Non-pigmented ciliary epithelial cell (primary cell): ENCODE results near the gene RBM34.
"Not testable (repeated sequence)": the region's sequence is repeated elsewhere in the genome, so short reads cannot be mapped to it uniquely, and the experiment has no call there.

Experiments used
- DNase-seq: peaks from one replicate; pipeline ENCODE4 v3.0.0-alpha.2; 2010; ENCODE audit warnings: low read depth

Gene RBM34

DNA sequence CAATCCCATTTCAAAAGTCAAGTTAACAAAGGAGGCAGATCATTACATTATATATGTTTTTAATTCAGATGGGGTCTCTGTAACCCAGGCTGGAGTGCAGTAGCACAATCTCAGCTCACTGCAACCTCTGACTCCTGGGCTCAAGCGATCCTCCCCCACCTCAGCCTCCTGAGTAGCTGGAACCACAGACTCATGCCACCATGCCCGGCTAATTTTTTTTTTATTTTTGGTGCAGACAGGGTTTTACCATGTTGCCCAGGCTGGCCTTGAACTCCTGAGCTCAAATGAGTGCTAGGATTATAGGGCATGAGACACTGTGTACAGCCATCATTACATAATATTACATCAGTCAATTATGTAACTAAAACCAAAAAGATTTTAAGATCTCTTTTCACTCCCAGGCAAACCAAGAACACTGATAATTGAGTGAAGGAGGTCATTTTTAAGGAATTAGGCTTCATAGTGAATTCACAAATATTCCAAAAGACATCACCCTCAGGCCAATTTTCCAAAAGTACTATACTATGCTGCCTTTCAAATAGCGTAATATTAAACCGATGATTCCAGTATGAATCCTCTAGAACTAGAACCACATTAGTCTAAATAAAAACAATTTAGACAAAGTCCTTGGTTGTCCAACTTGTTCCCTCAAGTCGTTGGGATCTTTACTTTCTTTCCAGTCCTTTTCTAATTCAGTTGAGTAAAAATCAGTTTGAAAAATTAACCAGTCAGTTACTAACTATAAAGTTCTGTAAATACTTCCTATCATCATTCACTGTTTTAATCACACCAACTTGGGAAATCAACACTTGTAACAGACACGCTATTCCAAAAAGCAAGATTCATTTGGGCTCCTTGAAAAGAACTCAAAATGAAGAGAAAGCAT is 48.5 kb downstream of the RBM34 start:
- no peak for DNase-seq

DNA sequence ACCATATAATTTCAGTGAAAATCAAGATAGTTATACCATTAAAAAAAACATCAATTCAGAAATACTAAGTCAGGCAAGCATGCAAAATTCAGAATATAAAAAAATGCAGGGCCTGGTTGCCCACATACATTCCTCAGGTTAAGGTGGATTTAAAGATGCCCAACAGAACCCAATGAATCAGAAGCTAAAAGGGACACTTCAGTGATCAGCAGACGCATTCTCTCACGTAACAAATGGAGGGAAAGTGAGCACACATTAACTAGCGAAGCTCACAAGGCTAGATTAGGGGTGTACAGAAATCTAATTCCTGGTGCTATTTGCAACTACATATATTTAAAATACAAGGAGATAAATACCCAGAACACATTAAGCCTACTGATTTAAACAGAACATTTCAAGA is 49.9 kb downstream of the RBM34 start:
- no peak for DNase-seq

DNA sequence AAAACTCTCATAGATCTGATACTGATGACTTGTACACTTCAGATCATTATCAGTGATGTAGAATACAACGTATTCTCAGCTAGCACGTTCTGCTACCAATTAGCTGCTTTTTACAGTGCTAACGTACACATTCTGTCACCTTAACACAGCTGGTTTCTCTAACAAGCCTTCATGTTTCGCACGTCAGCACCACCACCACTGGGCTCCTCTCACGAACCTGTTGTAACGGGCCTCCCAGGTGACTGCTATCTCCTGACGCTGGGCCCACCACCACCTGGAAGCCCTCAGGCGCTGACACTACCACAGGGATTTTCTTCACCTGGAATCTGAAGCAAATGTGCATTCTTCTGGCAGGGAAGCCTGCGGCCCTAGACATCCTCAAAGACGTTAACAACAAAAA is 52.2 kb downstream of the RBM34 start:
- DNase-seq = no peak

DNA sequence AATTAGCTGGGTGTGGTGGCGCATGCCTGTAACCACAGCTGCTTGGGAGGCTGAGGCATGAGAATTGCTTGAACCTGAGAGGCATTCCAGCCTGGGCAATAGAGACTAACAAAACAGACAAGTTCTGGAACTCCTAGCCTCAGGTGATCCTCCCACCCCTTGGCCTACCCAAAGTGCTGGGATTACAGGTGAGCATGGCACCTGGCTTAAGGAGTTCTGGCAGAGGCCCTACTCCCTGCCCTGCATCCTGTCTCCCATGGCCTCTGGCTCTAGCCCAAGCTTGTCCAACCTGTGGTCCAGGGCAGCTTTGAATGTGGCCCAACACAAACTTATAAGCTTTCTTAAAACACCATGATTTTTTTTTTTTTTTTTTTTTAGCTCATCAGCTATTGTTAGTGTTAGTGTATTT is 52.9 kb downstream of the RBM34 start:
- no peak for DNase-seq

DNA sequence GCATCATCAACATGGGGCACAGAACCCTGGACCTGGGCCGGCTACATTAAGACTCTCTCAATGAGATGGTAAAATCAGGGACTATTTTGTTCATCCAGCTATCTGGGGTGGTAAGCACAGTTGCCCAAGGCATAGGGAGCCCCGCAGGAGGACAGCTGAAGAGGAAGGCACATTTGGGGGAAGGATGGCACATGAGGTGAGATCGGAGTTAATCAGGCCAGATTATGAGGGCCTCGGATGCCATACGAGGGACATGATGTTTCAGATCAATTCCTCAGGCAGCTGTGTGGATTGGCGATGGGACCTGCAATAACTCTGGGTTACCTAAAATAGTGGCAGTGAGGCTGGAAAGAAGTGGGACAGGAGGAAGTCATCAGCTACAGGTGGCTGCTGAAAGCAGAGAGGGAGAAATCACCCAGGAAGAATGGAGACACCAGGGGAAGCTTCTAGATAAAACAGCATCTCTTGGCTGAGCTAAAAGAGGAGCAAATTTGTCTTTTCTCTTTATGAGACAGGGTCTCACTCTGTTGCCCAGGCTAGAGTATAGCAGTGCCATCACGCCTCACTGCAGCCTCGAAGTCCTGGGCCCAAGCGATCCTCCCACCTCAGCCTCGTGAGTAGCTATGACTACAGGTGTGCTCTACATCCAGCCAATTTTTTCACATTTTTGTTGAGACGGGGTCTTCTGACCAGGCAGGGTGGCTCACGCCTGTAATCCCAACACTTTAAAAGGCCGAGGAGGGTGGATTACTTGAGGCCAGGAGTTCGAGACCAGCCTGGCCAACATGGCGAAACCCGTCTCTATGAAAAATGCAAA is 53.5 kb downstream of the RBM34 start:
- DNase-seq = no peak

DNA sequence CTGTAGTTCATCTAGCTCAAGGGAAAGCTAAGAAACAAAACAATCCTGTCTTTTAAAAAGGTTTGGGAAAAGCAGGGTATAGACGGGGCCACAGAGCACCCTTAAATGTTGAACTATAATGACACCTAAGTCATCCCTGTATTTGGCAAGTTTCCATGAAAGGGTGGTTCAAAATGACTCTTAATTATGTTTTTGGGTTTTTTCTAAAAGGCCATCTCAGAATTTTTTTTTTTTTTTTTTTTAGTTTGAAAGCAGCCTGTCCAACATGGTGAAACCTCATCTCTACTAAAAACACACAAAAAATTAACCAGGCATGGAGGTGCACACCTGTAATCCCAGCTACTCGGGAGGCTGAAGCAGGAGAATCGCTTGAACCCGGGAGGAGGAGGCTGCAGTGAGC is 54.6 kb downstream of the RBM34 start:
- DNase-seq = no peak

DNA sequence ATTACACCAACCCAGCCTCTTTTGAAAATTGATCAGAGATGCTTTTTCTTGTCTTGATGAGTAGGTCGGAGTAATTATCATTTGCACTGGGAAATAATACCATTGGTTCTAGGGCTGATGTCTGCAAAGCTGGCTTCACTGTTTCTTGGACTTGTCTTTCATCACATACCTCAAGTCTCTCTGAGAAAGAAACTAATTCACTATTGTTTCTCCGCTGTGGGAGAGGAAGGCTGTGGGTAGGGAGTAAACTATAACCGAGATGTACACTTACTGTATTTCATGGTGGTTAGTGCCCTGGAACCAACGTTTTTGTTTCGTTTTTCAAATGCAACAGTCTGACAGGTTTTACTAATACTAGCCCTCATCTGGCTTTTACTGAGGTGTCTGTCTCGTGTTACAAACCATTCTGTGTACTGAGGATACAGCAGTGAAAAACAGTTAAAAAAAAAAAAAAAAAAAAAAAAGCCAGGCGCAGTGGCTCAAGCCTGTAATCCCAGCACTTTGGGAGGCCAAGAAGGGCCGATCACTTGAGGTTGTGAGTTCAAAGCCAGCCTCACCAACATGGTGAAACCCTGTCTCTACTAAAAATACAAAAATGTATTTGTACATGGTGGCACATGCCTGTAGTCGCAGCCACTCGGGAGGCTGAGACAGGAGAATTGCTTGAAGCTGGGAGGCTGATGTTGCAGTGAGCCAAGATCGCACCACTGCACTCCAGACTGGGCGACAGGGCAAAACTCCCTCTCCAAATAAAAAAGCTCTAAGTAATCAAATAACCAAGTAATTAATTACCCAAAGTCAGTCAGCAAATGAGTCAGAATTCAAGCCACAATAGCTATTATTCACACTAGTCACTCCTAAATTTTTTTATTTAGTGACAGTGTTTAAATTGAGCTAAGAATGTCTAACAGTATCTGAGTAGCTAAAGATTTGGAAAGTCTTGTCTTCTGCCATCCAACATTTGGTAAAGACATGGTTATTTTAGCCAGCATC is 55.7 kb downstream of the RBM34 start:
- DNase-seq = no peak

DNA sequence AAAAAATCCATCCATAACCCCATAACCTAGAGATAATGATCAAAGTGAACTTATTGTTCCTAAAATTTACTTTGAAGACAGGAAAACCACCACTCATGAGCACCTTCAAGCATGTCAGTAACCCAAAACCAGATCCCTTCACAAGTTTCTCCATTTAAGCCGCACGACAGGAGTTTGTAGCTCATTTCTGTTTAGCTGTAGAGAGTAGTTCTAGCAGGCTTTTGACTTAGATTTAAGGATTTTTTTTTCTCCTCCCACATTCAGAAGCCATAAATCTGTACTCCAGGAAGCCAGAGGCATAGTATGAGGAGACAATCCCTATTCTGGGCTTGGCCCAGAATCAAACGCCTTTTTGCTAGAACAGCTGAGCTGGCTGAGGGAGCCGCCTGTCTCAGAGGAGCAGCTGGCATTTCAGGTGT is 58.0 kb downstream of the RBM34 start:
- DNase-seq = no peak

DNA sequence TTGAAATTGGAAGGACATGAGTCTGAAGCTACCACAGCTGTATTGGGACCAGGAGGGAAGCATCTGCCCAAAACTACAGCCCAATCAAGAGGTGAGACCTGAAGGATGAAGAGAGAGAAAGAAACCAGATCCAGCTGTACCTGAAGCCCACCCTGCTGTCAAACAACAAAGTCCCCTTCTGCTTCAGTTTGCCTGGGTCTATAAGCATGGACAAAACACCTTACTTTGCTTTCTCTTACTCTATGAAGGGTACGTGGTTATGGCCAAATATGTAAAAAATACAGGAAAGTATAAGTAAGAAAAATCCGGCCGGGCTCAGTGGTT is 58.8 kb downstream of the RBM34 start:
- no peak for DNase-seq

DNA sequence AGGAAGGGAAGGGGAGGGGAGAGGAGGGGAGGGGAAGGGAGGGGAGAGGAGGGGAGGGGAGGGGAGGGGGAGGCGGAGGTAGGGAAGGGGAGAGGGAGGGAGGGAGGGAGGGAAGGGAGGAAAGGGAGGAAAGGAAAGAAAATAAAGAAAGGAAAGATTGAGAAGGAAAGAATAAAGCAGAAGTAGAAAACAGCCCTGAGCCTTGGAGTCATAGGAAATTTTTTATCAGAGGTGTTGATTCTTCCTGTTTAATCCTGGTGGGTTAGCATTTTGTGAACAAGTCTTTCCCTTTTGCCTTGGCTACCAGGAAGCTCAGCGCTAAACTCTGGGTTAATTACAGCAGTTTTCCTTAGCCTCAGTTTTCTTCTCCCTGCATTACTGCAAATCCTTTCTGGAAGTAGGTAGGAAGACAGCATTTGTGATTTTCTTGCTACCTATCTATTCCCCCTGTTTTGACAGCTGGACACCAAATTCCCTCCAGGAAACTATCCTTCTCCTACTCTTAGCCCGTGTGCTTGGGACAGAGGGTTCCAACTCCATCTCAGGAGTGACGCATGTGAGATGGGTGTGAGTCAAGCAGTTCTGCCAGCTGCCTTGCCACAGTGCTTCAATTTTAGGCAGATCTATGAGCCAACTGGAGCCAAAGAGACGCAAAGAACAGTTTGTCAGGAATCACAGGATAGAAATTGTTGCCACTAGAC is 59.3 kb downstream of the RBM34 start:
- DNase-seq = no peak

DNA sequence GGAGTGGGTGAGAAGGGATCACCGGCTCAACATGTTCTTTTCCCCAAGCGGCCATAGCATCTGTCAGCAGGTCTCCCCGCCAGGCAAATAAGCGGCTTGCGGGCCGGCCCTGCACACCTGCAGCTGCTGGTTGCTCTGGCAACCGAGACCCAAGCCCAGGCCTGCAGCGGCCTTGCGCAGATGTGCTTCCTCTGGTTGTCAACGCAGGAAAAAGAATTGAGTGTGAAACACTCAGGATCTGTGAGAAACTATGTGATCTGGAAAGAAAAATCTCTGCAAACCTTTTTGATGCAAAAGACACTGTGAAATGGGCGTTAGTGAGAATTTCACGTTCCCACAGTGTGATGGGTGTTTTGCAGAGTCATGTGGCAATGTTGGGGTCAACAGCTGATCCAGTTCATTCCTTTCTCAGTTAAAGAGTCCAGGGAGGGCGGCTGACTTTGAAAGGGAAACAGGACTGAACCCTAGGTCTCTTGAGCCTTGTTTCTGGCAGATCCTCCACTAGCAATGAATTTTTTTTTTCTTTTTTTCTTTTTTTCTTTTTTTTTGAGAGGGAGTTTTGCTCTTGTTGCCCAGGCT is 60.8 kb downstream of the RBM34 start:
- no peak for DNase-seq

DNA sequence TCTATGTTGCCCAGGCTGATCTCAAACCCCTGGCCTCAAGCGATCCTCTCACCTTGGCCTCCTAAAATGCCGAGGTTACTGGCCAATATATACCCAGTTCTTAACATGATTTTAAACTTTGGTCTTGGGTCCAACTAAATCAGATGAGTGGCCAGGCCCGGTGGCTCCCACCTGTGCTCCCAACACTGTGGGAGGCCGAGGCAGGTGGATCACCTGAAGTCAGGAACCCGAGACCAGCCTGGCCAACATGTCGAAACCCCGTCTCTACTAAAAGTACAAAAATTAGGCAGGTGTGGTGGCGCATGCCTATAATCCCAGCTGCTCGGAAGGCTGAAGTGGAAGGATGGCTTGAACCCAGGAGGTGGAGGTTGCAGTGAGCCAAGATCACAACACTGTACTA is 62.1 kb downstream of the RBM34 start:
- no peak for DNase-seq

DNA sequence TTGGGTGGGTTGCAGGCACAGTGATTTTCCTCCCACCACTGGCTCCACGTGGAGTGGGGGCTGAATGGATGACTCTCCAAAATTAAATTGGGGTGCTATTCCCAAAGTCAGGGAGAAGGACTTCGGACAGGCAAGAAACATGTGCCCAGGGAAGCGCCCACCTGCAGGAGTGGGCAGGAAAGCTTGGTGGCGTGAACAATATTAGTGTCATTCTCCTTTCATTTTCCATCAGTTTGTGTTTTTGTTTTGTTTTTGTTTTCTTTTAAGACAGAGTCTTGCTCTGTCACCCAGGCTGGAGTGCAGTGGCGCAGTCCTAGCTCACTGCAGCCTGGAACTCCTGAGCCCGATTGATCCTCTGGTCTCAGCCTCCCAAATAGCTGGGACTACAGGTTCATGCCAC is 62.5 kb downstream of the RBM34 start:
- DNase-seq = no peak

DNA sequence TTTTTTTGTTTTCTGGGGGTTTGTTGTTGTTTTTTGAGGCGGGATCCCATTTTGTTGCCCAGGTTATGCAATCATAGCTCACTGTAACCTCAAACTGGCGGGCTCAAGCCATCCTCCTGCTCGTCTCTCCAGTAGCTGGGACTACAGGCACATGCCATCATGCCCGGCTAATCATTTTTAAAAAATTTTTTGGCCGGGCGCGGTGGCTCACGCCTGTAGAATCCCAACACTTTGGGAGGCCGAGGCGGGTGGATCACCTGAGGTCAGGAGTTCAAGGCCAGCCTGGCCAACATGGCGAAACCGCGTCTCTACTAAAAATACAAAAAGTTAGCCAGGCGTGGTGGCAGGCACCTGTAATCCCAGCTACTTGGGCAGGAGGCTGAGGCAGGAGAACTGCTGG is 63.5 kb downstream of the RBM34 start:
- not testable (repeated sequence) for DNase-seq

DNA sequence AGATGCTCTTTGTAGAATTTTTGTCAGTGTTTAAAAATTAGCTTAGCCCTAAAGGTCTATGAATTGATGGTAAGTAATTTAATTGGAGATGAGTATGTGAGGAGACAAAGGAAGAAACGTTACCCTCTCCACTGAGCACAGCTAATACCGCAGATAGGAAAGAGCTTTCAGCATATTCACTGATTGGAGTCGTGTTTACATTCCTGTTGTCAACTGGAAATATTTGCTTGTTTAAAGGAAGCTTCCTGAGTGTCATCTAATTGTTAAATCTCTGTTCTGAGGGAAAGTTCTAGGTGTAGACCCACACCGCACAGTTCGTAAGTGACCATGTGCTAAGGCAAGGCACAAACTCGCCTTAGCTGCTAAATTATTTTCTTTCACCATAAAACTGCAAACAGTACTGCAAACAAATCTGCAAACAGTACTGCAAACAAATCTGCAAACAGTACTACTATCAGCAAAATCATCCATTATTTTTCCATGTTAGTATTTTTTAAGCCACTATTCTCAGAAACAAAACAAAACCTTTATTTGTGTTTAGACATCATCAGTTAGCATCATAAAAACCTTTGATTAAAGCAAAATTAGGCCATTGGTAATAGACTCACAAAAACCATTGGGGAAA is 65.0 kb downstream of the RBM34 start:
- DNase-seq = no peak

DNA sequence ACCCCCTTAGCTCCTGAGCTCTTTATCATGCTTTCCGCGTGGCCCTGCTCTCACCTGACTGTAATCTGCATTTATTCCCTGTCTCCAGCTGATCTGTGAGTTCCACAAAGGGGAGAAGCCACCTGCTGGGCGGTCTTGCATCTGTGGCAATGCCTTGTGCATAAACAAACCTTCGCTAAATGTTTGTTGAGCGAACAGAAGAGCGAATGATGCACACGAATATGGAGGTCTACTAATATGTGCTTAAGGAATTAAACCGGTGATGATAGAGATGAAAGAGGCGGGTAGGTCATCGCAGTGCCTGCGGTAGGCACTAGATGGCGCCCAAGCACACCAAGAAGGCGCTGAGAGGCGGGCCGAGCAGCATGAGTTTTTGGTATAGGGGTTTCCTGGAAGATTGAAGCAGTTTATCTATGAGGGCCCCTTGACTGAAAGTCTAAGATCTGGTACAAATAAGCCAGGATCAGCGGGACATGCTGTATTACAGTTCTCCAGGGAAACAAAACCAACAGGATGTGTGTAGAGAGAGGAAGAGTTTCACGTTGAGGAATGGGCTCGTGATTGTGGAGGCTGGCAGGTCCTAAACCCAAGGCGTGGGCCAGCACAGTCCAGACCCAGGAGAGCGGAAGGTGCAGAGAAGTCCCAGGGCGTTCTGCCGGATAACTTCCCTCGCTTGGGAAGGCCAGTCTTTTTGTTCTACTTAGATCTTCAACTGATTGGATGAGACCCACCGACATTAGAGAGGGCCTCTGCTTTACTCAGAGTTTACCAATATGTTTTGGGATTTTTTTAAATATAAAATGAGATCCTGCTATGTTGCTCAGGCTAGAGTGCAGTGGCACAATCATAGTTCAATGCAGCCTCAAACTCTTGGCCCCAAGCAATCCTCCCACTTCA is 67.1 kb downstream of the RBM34 start:
- DNase-seq = no peak

DNA sequence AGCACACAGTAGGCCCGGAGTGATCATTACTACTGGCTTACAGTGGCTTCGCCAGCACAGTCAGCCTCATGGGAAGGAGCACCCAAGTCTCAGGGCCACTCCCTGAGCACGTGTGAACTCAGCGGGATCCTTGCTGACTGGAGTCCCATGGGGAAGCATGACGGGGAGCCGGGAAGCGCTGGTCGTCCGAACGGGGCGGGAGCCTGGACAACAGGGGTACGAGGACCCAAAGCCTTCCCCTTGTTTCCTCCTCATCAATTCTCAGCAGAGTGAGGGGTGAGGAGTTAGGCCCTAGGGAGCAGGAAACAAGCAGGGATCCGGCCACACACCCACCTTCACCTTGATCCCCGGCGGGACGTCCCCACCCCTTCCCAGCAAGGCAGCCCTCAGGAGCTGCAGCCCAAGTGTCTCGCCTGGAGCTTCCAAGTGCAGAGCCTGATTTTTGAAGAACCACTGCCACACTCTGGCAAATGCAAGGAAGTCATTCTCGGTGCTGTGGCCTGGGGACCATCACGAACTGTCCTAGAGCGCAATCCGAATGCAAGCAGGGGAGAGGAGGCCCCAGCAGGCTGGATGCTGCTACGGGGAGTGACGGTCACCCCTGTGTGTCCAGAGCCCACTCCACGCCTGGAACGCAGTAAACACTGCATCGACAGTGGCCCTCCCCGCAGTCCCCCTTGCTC is 67.9 kb downstream of the RBM34 start:
- no peak for DNase-seq

DNA sequence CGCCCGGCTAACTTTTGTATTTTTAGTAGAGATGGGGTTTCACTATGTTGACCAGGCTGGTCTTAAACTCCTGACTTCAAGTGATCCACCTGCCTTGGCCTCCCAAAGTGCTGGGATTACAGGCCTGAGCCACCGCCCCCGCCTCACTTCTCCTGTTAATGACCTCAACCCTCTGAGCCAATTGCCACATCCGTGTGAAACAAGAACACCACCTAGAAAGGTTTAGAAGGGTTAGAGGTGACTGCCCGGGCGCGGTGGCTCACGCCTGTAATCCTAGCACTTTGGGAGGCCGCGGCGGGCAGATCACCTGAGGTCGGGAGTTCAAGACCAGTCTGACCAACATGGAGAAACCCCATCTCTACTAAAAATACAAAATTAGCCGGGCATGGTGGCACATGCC is 68.6 kb downstream of the RBM34 start:
- not testable (repeated sequence) for DNase-seq

DNA sequence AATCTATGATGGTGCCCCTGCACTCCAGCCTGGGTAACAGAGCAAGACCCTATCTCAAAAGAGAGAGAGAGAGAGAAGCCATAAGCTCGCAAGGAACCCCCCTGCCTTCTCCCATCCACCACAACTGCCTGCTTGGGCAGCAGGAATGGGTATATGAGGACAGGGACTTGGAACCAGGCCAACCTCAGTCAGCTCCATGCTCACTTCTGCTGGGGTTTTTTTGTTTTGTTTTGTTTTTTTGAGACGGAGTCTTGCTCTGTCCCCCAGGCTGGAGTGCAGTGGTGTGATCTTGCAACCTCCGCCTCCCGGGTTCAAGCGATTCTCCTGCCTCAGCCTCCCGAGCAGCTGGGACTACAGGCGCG is 69.0 kb downstream of the RBM34 start:
- DNase-seq = not testable (repeated sequence)
